Osteoblast (primary cell): ENCODE measurements around the gene MTCL1. TPM values are rescaled to one million over a fixed set of nuclear protein-coding genes. Genes with fewer than 3 reads are reported as not detected.
A peak's percentile ranks its signal among the peaks of the same experiment; 100 is the strongest.

Experiments used
- DNase-seq: peaks from one replicate; pipeline ENCODE4 v3.0.0; 2011; ENCODE audit warnings: low spot score, mixed read lengths; ENCODE audit not compliant: insufficient read length; ENCODE audit errors: missing footprints
- H2AFZ ChIP-seq: 2 replicates; pipeline ENCODE4 v1.6.0; 2011; ENCODE audit warnings: mild to moderate bottlenecking, low read length
- H3K27ac ChIP-seq: 2 replicates; pipeline ENCODE4 v1.5.1; 2011; ENCODE audit warnings: mild to moderate bottlenecking, low read depth, low read length, moderate library complexity
- H3K27me3 ChIP-seq: 2 replicates; pipeline ENCODE4 v1.6.0; 2012; ENCODE audit warnings: mild to moderate bottlenecking, control low read depth, inconsistent platforms, low read length, moderate library complexity; ENCODE audit not compliant: insufficient read depth
- H3K36me3 ChIP-seq: 2 replicates; pipeline ENCODE4 v1.5.1; 2011; ENCODE audit warnings: mild to moderate bottlenecking, low read length, control low read depth, moderate library complexity; ENCODE audit not compliant: insufficient read depth
- H3K4me1 ChIP-seq: 2 replicates; pipeline ENCODE4 v1.5.1; 2011; ENCODE audit warnings: mild to moderate bottlenecking, low read length, control low read depth, moderate library complexity; ENCODE audit not compliant: insufficient read depth
- H3K4me2 ChIP-seq: 2 replicates; pipeline ENCODE4 v1.6.0; 2011; ENCODE audit warnings: mild to moderate bottlenecking, low read length; ENCODE audit not compliant: insufficient read depth
- H3K4me3 ChIP-seq: fragments of 200-600 bp; sonication (generic); 3 replicates; pipeline ENCODE4 v1.5.1; 2012; ENCODE audit warnings: mild to moderate bottlenecking, low read length, inconsistent platforms; ENCODE audit not compliant: insufficient read depth
- H3K79me2 ChIP-seq: 2 replicates; pipeline ENCODE4 v1.6.0; 2012; ENCODE audit warnings: mild to moderate bottlenecking, low read length, control low read depth, inconsistent platforms; ENCODE audit not compliant: insufficient read depth
- H3K9me3 ChIP-seq: 2 replicates; pipeline ENCODE4 v1.5.1; 2011; ENCODE audit warnings: low read depth, low read length, control low read depth
- H4K20me1 ChIP-seq: 2 replicates; pipeline ENCODE4 v1.6.0; 2012; ENCODE audit warnings: mild to moderate bottlenecking, low read length, control low read depth; ENCODE audit not compliant: insufficient read depth
- total RNA-seq: library from RNA; depleted of rRNA; stranded (reverse); fragments of >200 nt; gene quantifications from 2 replicates; pipeline ENCODE4 v1.2.3, GENCODE V29; 2012
- TF ChIP-seq, protein P1 (sequence below): IDR thresholded peaks from 2 replicates; pipeline ENCODE4 v1.5.1; 2011; ENCODE audit warnings: mild to moderate bottlenecking, low read depth, low read length, moderate library complexity; ENCODE audit errors: extremely low read depth

The MTCL1 gene
- total RNA-seq, 1 donor = 38.0 TPM

DNA sequence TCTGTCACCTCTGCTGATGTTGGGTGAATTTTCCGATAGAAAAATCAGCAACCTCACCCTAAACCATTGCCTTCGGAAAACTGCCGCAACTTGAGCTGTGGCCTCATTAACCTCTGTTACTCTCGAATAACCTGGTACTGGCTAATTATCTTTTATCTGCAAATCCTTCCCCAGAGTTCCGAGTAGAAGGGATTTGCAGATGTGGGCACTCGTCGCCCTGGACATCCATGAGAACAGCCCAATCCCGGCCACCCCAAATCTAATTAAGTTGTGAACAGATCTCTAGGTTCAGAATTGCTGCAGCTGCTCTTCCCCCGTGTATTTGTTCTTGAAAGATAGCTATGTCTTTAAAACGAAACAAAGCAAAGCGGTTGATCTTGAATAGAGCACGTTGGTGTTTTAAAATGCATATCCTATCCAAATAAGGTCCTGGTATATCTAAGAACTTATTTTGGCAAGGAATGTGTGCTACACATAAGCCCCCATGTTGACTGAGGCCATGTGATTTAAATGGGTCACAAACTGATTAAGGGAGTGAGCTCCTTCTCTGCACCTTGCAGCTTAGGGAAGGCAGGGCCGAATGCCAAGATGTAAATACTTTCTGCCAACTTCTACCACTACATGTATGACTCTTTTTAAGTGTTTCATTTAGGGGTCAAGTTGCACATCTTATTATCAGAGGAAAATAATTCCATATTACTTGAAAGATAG lies 88.2 kb downstream of the MTCL1 start:
- Histone ChIP-seq H3K4me3 (no peak overlapping the region), H3K27ac (peak overlapping the region; percentile 65), H3K4me1 (peaks cover 31% of the 10 kb centered on the region), H2AFZ (no peak overlapping the region), H3K36me3 (peaks cover 28% of the 10 kb centered on the region), H3K4me2 (no peak overlapping the region), H3K9me3 (no peaks in the 10 kb centered on the region), H4K20me1 (no peaks in the 10 kb centered on the region), H3K79me2 (no peaks in the 10 kb centered on the region), H3K27me3 (no peaks in the 10 kb centered on the region)
- TF ChIP-seq, protein P1, sequence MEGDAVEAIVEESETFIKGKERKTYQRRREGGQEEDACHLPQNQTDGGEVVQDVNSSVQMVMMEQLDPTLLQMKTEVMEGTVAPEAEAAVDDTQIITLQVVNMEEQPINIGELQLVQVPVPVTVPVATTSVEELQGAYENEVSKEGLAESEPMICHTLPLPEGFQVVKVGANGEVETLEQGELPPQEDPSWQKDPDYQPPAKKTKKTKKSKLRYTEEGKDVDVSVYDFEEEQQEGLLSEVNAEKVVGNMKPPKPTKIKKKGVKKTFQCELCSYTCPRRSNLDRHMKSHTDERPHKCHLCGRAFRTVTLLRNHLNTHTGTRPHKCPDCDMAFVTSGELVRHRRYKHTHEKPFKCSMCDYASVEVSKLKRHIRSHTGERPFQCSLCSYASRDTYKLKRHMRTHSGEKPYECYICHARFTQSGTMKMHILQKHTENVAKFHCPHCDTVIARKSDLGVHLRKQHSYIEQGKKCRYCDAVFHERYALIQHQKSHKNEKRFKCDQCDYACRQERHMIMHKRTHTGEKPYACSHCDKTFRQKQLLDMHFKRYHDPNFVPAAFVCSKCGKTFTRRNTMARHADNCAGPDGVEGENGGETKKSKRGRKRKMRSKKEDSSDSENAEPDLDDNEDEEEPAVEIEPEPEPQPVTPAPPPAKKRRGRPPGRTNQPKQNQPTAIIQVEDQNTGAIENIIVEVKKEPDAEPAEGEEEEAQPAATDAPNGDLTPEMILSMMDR = no peak
- DNase-seq = peak; percentile 57

DNA sequence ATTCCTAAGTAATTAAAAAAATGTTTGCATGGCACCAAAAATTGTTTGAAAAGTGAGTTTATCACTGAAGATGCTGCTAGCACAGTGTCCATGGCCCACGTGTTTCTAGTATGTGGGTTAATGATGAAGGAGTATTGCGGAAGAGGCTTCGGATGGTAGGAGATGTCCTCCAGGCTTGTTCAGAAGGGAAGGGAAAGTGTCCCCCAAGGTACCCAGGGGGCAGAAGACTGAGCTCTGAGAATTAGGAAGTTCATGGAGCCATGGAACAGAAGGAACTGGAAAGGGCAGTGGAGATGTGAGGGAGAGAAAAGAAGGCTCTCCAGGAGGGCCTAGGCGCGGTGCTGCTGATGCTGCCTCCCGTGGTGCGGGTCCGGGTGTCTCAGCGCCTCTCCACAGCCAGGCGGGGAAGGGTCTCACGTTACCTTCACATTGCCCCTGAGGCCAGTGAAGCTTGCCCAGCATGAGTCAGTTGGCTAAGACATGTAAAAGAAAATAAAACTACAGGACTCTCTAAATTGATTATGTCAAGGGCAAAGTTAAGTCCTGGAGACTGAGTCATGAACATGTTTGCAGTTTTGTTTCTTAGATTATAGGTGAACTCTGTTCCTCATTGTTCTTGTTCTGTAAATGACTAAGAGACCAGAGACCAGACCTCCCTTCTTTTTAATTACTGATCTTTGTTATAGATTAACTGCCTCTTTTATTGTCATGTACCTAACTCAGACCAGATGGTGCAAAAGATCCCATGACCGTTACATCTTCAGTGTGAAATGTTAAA lies 89.0 kb downstream of the MTCL1 start:
- Histone ChIP-seq H3K36me3 (peaks cover 25% of the 10 kb centered on the region), H3K4me2 (no peak overlapping the region)
- DNase-seq = peak; percentile 88

DNA sequence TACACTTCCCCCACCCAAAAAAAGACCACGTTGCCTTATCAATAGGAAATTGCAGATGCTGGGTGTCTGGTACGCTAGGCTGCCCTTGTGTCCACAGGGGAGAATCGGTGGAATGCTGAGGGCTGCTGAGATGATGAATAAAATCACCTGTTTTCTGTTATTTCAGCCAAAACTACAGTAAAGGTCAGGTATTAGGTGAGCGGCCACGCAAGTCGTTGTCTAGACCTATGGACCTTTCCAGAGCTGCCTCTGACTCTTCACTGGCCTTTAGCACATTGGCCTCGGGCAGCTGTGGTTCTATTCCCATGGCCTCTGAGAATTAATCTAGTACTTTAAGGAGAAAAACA lies 89.6 kb downstream of the MTCL1 start:
- H3K4me3 ChIP-seq = no peak overlapping the region
- H2AFZ ChIP-seq = no peak overlapping the region
- H3K79me2 ChIP-seq = no peaks in the 10 kb centered on the region
- TF ChIP-seq, protein P1 = no peak
- H3K9me3 ChIP-seq = no peaks in the 10 kb centered on the region
- no peaks in the 10 kb centered on the region for H3K27me3 ChIP-seq
- peak overlapping the region; percentile 65 for H3K27ac ChIP-seq
- no peak for DNase-seq
- no peaks in the 10 kb centered on the region for H4K20me1 ChIP-seq
- no peak overlapping the region for H3K4me2 ChIP-seq
- H3K36me3 ChIP-seq = peaks cover 24% of the 10 kb centered on the region
- H3K4me1 ChIP-seq = peaks cover 36% of the 10 kb centered on the region

More for the DNA sequence above, 89.0 kb downstream of the MTCL1 start:
- H3K4me3 ChIP-seq = no peak overlapping the region
- H3K9me3 ChIP-seq = no peaks in the 10 kb centered on the region
- TF ChIP-seq, protein P1 = no peak
- no peaks in the 10 kb centered on the region for H3K79me2 ChIP-seq
- H3K27ac ChIP-seq = peak overlapping the region; percentile 65
- H4K20me1 ChIP-seq = no peaks in the 10 kb centered on the region
- H3K27me3 ChIP-seq = no peaks in the 10 kb centered on the region
- H2AFZ ChIP-seq = no peak overlapping the region
- peaks cover 31% of the 10 kb centered on the region for H3K4me1 ChIP-seq
